ENCODE data around the gene KRT4. TPM values are rescaled to one million over a fixed set of nuclear protein-coding genes. Genes with fewer than 3 reads are reported as not detected.

The KRT4 gene
- total RNA-seq, 1 donor from 2014 or later, result not detected

- H3K4me1 ChIP-seq, result no peaks in the 10 kb centered on the region
- H3K4me3 ChIP-seq, result no peak overlapping the region
- intact Hi-C loops (cut with DNase I), result no loop called here
- no peak overlapping the region for H3K27ac ChIP-seq
- TF ChIP-seq, protein P1, sequence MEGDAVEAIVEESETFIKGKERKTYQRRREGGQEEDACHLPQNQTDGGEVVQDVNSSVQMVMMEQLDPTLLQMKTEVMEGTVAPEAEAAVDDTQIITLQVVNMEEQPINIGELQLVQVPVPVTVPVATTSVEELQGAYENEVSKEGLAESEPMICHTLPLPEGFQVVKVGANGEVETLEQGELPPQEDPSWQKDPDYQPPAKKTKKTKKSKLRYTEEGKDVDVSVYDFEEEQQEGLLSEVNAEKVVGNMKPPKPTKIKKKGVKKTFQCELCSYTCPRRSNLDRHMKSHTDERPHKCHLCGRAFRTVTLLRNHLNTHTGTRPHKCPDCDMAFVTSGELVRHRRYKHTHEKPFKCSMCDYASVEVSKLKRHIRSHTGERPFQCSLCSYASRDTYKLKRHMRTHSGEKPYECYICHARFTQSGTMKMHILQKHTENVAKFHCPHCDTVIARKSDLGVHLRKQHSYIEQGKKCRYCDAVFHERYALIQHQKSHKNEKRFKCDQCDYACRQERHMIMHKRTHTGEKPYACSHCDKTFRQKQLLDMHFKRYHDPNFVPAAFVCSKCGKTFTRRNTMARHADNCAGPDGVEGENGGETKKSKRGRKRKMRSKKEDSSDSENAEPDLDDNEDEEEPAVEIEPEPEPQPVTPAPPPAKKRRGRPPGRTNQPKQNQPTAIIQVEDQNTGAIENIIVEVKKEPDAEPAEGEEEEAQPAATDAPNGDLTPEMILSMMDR (IDR thresholded peaks at IDR 0.05), result no peak
- no peaks in the 10 kb centered on the region for H3K27me3 ChIP-seq
- no peaks in the 10 kb centered on the region for H3K36me3 ChIP-seq
- H3K9me3 ChIP-seq, result no peaks in the 10 kb centered on the region
- DNase-seq (ENCODE audit: low spot score in 2 of 2), result no peak
Measured at GRCh38 chr12:52771505-52771904, 42.4 kb downstream of the KRT4 start.

DNA sequence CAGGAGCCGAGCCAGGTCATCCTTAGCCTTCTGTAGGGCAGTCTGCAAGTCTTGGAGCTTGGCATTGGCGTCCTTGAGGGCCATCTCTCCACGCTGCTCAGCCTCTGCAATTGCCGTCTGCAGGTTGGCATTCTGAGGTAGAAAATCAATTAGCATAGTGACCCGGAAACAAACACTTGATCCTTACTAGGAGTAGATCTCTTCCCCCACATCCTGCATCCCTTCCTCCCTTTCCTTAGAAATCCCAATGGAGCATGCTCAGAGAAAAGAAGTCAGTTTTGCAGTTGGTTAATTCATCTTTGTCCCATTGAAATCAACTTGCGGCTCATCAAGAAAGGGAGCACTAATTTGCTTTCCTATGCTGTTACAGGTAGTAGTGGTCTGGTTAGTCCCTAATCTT is 42.8 kb downstream of the KRT4 start:
- TF ChIP-seq, protein P1 (IDR thresholded peaks at IDR 0.05), result no peak
- H3K27me3 ChIP-seq, result no peaks in the 10 kb centered on the region
- H3K36me3 ChIP-seq, result no peaks in the 10 kb centered on the region
- H3K4me3 ChIP-seq, result no peak overlapping the region
- H3K27ac ChIP-seq, result no peak overlapping the region
- H3K4me1 ChIP-seq, result no peaks in the 10 kb centered on the region
- no peak for DNase-seq (ENCODE audit: low spot score in 2 of 2)
- intact Hi-C loops (cut with DNase I), result no loop called here
- no peaks in the 10 kb centered on the region for H3K9me3 ChIP-seq

GRCh38 chr12:52769946-52770345 is 44.0 kb downstream of the KRT4 start:
- DNase-seq (ENCODE audit: low spot score in 2 of 2), result no peak
- Histone ChIP-seq H3K4me1 (no peaks in the 10 kb centered on the region), H3K27ac (no peak overlapping the region), H3K9me3 (no peaks in the 10 kb centered on the region), H3K27me3 (no peaks in the 10 kb centered on the region), H3K36me3 (no peaks in the 10 kb centered on the region), H3K4me3 (no peak overlapping the region)
- TF ChIP-seq, protein P1 (IDR thresholded peaks at IDR 0.05), result no peak
- intact Hi-C loops (cut with DNase I), result no loop called here

DNA sequence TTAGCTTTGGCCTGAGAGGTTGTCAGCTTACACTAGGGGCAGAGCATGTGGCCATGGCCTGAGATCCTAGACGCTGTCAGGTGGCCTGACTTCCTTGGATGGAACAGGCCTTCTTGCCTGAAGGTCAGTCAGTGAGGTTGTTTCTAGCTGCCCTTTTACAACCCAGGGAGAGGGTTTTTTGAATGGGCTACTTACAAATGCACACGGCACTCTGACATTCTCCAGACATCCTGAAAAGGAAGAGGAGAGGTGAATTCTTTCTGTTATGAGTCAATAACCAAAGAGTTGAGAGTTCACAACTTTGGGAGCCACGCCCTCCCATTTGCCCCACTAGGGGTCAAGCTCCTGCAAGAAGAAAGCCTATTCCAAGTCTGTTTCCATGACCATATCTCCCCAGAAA is 44.6 kb downstream of the KRT4 start:
- Histone ChIP-seq H3K4me3 (no peak overlapping the region), H3K27ac (no peak overlapping the region), H3K4me1 (no peaks in the 10 kb centered on the region), H3K27me3 (no peaks in the 10 kb centered on the region), H3K9me3 (no peaks in the 10 kb centered on the region), H3K36me3 (no peaks in the 10 kb centered on the region)
- DNase-seq (ENCODE audit: low spot score in 2 of 2), result no peak
- TF ChIP-seq, protein P1 (IDR thresholded peaks at IDR 0.05), result no peak
- intact Hi-C loops (cut with DNase I), result no loop called here

- Histone ChIP-seq H3K27ac (no peak overlapping the region), H3K9me3 (no peaks in the 10 kb centered on the region), H3K36me3 (no peaks in the 10 kb centered on the region), H3K4me1 (no peaks in the 10 kb centered on the region), H3K4me3 (no peak overlapping the region), H3K27me3 (no peaks in the 10 kb centered on the region)
- intact Hi-C loops (cut with DNase I), result no loop called here
- no peak for DNase-seq (ENCODE audit: low spot score in 2 of 2)
- TF ChIP-seq, protein P1 (IDR thresholded peaks at IDR 0.05), result no peak
Measured at GRCh38 chr12:52768479-52769200, 45.3 kb downstream of the KRT4 start.

DNA sequence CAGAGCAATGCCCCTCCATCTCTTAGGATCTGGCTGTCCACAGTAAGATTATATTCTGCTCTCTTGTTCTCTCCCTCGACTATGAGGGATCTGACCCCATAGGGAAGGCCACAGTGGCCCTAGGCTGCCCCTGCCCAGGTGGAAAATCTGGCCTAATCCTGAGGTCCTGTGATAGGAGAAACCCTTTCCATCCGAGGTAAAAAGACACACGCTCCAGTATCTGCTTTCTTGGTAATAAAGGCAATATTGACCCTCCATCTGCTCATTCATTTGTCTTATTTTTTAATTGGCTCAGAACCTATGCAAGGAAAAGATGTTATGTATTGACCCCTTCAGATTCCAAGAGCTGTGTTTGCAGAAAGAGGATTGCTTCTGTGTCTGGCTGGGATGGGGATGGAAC is 46.5 kb downstream of the KRT4 start:
- TF ChIP-seq, protein P1 (IDR thresholded peaks at IDR 0.05), result no peak
- no peak for DNase-seq (ENCODE audit: low spot score in 2 of 2)
- intact Hi-C loops (cut with DNase I), result no loop called here

More for the DNA sequence above, 46.5 kb downstream of the KRT4 start:
- H3K27ac ChIP-seq, result no peak overlapping the region
- H3K36me3 ChIP-seq, result no peaks in the 10 kb centered on the region
- H3K9me3 ChIP-seq, result no peaks in the 10 kb centered on the region
- H3K4me1 ChIP-seq, result no peaks in the 10 kb centered on the region
- H3K27me3 ChIP-seq, result no peaks in the 10 kb centered on the region
- H3K4me3 ChIP-seq, result no peak overlapping the region
